Inflammatory macrophage treated with lipopolysaccharide for 4 hours (primary cell): ENCODE measurements around the gene GYPE.
"Not testable (repeated sequence)": the region's sequence is repeated elsewhere in the genome, so short reads cannot be mapped to it uniquely, and the experiment has no call there.

Experiments used
- DNase-seq: peaks from one replicate; pipeline ENCODE4 v3.0.0-alpha.2; 2020

The GYPE gene

GRCh38 chr4:143862716-143863115, 42.6 kb downstream of the GYPE start:
- not testable (repeated sequence) for DNase-seq

- no peak for DNase-seq
Measured at GRCh38 chr4:143858456-143858855, 46.9 kb downstream of the GYPE start.

- DNase-seq: not testable (repeated sequence)
Measured at GRCh38 chr4:143857391-143858336, 47.7 kb downstream of the GYPE start.

- DNase-seq: not testable (repeated sequence)
Measured at GRCh38 chr4:143856017-143856557, 49.3 kb downstream of the GYPE start.

GRCh38 chr4:143854645-143855044, 50.7 kb downstream of the GYPE start:
- DNase-seq: not testable (repeated sequence)

- not testable (repeated sequence) for DNase-seq
Measured at GRCh38 chr4:143849296-143849695, 56.1 kb downstream of the GYPE start.

GRCh38 chr4:143843506-143843832, 61.9 kb downstream of the GYPE start:
- DNase-seq: not testable (repeated sequence)

GRCh38 chr4:143842624-143843505, 62.5 kb downstream of the GYPE start:
- DNase-seq: not testable (repeated sequence)

GRCh38 chr4:143839413-143839812, 65.9 kb downstream of the GYPE start:
- not testable (repeated sequence) for DNase-seq

GRCh38 chr4:143834196-143834595, 71.2 kb downstream of the GYPE start:
- not testable (repeated sequence) for DNase-seq

- not testable (repeated sequence) for DNase-seq
Measured at GRCh38 chr4:143833676-143834075, 71.7 kb downstream of the GYPE start.

- DNase-seq: not testable (repeated sequence)
Measured at GRCh38 chr4:143830576-143830975, 74.8 kb downstream of the GYPE start.

GRCh38 chr4:143829239-143829620, 76.1 kb downstream of the GYPE start:
- DNase-seq: not testable (repeated sequence)
